Measurements from ENCODE around the gene WDR86.

WDR86 gene

DNA sequence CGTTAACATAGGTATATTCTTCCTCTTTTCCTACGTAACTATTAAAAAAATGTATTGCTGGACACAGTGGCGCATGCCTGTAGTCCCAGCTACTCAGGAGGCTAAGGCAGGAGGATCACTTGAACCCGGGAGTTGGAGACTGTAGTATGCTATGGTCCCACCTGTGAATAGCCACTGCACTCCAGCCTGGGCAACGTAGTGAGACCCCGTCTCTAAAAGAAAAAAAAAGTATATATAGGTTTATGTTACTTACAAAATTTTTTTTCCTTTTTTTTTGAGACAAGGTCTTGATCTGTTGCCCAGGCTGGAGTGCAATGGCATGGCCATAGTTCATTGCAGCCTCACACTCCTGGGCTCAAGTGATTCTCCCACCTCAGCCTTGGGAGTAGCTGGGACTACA is 62.6 kb downstream of the WDR86 start:
- DNase-seq (ENCODE audit: low spot score), result no peak

- no peak for DNase-seq (ENCODE audit: low spot score)
Observed at GRCh38 chr7:151346470-151346769, 63.4 kb downstream of the WDR86 start.

DNA sequence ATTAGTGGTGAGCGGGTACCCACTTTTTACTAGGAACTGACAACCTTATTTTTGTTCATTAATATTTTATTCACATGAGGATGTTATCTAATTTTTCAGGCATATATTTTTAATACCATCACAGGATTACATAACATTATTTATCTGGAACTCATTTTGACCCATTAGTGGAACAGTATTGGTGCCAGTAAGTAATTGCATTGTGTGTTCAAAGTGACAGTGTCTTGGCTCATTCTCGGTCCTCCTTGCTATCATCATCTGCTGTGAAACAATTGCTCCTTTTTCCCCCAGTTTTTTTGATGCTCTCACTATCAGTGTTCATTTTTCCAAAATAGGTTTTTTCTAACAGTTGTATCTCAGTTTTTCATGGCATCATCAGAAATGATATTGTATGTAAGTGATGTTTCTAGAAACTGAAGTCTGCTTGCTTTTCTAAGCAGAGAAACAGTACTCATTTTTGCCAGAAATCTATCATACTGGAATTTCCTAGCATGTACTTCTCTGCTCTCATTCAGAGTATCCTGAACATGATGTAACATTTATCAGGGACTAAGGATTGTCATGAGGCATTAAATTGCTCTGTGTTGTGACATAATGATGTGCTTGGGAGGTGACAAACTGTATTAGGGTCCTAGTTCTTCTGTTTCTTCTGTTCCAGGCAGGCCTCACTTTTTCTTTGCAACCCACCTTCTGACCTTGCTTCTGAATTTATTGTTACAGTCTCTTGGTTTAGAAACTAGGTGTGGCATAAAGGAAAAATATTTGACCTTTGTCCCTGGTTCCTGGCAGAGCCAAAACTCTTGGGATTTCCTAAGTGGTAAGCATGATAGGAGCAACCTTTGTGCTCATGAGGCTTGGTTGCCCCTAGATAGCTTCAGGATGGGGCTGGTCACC is 64.0 kb downstream of the WDR86 start:
- no peak for DNase-seq (ENCODE audit: low spot score)

DNA sequence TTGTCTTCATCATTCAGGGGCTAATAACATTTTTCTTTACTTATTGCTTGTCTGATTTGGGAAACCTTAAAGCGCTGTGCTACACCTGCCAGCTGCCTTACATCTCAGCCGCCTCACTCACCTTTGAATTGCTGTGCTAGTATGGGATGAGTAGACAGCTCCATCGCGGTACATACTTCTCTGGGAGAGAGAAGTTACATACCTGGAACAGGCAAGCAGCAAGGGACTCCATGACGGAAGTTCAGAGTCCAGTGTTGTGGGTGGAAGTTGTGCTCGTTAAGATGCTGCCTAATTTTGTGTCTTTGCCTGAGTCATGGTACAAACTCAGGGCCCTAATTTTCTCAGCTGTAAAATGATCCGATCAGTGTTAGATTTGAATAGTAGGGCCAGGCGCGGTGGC is 66.3 kb downstream of the WDR86 start:
- DNase-seq (ENCODE audit: low spot score), result no peak

DNA sequence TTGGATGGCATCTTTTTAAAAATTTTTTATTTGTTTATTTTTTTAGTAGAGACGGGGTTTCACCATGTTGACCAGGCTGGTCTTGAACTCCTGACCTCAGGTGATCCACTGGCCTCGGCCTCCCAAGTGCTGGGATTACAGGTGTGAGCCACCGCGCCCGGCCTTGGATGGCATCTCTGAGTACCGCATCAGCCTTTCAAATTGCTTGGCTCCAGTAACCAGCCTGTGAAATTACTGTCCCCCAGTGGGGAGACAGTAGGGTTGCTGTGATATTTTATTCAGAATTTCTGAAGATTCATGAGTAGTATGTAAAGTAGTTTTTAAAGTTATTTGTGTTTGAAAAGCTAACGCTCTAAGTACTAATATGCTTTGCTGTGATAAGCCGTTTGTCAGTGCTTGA is 67.0 kb downstream of the WDR86 start:
- DNase-seq (ENCODE audit: low spot score), result no peak

DNA sequence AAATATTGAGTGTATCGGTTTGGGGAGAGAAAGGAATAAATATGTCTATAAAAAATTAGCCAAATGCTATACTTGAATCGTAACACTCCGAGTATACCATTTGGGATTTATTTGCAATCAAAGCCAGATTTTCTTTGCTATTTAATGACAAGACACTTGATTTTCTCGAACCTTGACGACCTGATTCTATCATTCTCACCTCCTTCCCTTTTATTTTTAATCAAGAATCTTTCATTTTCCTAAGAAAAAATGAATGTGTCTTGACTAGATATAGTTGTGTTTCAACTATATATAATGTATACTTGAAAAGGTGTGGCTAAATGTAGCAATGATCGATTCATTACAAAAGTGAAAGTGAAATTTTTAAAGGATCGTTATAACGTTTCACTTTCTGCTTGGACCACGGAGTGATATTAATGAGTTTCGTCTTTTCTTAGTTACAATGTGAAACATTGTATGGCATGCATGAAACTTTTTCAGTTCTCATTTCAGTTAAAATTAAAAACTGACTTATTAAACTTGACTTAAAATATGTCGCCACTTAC is 67.7 kb downstream of the WDR86 start:
- peak; percentile 65 for DNase-seq (ENCODE audit: low spot score)

- peak; percentile 93 for DNase-seq (ENCODE audit: low spot score)
Observed at GRCh38 chr7:151341357-151342101, 68.3 kb downstream of the WDR86 start, which contains the start of gene NUB1. TSS of gene NUB1 (plus strand) at chr7:151341812. CDS start at chr7:151345350, 3,538 bp downstream.

- no peak for DNase-seq (ENCODE audit: low spot score)
Observed at GRCh38 chr7:151340794-151341356, 69.0 kb downstream of the WDR86 start.

- peak; percentile 36 for DNase-seq (ENCODE audit: low spot score)
Observed at GRCh38 chr7:151339651-151340382, 70.0 kb downstream of the WDR86 start.

DNA sequence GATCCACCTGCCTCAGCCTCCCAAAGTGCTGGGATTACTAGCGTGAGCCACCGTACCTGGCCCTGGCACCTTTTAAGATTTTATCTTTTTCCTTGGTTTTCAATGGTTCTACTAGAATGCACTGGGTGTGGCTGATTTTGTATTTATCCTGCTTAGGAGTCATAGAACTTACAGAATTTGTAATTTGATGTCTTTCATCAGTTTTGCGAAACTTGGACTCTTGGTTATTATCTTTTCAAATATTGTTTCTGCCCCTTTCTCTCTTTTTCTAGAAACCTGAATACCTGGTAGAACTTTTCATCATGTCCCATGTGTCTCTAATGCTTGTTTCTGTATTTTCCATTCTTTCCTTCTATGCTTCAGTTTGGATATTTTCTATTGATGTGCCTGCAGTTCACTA is 71.0 kb downstream of the WDR86 start:
- no peak for DNase-seq (ENCODE audit: low spot score)

GRCh38 chr7:151337346-151337745 is 72.5 kb downstream of the WDR86 start:
- no peak for DNase-seq (ENCODE audit: low spot score)

DNA sequence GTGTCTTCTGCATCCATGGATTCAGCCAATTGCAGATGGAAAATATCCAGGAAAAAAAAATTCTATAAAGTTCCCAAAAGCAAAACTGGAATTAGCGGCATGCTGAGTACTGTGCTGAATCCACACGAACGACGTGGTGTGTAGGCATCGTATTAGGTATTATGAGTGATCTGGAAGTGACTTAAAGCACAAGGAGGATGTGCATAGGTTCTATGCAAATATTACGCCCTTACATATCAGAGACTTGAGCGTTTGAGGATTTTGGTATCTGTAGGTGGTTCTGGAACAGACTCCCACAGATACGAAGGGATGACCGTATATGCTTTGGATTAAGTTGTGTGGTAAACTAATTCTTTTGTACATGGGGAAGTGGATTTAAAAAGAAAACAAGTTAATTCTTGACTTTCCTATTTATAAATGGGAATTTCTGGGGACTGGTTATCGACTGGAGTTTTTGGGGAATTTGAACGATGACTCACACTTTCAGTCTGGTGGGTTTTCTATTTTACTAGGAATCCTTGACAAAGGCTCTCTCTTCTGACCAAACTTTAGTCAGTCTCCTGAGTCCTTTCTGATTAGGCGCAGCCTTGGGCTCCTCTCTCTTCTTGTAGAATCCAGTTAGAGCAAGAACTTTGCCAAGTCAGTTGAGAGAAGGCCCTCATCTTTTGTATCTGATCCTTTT is 73.7 kb downstream of the WDR86 start:
- no peak for DNase-seq (ENCODE audit: low spot score)

- no peak for DNase-seq (ENCODE audit: low spot score)
Observed at GRCh38 chr7:151334628-151335027, 75.2 kb downstream of the WDR86 start.

All from activated CD4-positive, alpha-beta T cell treated with anti-CD3 and anti-CD28 coated beads, Interleukin-2, Interleukin-4, amounts not matched to agents 100 ng/mL and 50 ng/mL, durations not matched to agents 16 hours and 8 hours (primary cell).